LNCaP clone FGC (cell line): ENCODE data around the gene PDX1.

Experiments used
- DNase-seq: peaks from one replicate; pipeline ENCODE4 v3.0.0-alpha.2; 2011; ENCODE audit warnings: low read depth
- H3K4me3 ChIP-seq: 2 replicates; pipeline ENCODE4 v1.5.1; 2011; ENCODE audit warnings: mild to moderate bottlenecking, low read depth, low read length, control low read depth
- TF ChIP-seq, protein P1 (sequence below): IDR thresholded peaks from 2 replicates; pipeline ENCODE4 v1.5.1; 2012; ENCODE audit warnings: mild to moderate bottlenecking; ENCODE audit not compliant: control insufficient read depth, insufficient read depth; ENCODE audit errors: extremely low read depth

PDX1 gene

DNA sequence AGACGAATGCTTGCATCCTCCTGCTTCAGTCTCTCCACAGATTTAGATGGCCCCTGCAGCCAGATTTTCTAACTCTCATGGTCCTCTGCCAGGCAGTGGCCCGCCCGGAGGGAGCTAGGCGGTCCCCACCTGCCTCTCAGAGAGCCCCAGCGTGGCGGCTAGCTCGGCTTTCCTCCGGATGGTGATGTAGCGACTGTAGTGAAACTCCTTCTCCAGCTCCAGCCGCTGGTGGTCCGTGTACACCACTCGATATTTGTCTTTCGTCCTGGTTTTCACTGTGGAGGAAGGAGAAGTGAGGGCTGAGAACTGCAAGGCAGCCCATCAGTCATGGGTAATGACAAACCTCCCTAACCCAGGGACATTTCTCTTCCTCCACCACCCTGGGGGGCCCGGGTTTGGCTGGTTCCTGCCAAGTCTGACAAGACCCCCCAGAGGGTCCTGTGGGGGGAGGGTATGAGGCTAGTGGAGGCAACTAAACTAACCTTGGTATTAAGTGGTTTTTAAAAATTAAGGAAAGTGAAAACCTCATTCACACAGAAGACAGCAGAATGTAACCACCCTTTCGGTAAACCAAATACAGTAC lies 45.0 kb downstream of the PDX1 start:
- no peak overlapping the region for H3K4me3 ChIP-seq
- no peak for DNase-seq
- TF ChIP-seq, protein P1, sequence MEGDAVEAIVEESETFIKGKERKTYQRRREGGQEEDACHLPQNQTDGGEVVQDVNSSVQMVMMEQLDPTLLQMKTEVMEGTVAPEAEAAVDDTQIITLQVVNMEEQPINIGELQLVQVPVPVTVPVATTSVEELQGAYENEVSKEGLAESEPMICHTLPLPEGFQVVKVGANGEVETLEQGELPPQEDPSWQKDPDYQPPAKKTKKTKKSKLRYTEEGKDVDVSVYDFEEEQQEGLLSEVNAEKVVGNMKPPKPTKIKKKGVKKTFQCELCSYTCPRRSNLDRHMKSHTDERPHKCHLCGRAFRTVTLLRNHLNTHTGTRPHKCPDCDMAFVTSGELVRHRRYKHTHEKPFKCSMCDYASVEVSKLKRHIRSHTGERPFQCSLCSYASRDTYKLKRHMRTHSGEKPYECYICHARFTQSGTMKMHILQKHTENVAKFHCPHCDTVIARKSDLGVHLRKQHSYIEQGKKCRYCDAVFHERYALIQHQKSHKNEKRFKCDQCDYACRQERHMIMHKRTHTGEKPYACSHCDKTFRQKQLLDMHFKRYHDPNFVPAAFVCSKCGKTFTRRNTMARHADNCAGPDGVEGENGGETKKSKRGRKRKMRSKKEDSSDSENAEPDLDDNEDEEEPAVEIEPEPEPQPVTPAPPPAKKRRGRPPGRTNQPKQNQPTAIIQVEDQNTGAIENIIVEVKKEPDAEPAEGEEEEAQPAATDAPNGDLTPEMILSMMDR = no peak

DNA sequence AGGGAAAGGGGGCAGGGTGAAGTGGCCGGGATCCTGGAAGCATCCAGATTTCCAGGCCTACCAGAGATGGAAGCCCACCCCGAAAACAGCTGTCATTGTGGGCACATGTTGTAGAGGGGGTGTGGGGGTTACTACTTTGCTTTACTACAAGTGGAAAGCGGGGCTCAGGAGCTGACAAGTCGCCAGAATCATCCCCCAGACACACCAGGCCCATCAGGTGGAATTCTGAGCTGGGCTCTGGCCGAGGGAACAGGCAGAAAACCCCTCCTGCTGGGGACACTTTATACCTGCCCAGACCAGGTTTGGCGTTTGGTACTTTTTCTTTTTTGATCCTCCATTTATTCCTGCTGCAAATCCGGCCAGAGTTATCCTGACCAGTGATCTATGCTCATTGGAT lies 45.5 kb downstream of the PDX1 start:
- no peak for DNase-seq
- TF ChIP-seq, protein P1 = no peak
- peak overlapping the region; percentile 3; the same call in 1 of the 2 replicates for H3K4me3 ChIP-seq

DNA sequence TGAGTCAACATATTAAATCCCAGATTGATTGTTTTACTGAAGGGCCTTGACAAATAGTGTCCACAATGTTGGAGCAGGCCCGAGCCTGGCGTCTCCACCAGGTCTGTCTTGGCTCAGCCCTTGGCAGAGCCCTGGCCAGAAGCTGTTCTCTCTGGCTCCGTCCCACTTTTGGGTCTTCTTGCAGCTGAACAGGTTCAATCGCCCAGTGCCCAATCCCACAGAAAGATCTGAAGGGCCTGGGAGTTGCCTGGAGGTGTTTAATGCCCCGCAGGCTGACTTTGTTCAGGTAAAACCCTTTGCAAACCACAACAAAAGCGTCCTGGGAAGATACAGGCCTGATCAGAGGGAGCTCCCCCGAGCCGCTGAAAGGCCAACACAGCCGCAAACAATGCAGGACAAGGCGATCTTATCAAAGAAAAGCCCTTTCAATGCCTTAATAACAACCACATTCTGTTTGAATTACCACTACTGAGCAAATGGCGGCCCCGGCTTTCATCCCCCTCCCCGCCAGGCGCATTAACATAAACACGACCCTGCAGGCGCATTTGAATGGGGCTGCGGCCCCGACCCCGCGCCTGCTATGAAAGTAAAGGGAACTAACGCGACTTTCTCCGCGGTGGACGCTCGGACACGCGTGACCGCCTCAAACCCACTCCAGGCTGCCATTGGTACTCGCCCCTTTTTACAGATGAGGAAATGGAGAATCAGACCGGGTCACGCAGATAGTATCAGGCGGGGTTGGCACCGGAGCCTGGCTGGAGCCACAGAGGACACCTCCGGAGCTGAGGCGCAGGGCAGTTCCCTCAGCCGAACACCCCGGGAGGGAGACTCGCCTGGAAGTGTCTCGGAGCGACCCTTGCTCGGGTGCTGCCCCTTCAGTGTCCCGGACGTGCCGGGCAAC lies 46.2 kb downstream of the PDX1 start:
- peak; percentile 93 for DNase-seq
- H3K4me3 ChIP-seq = peak overlapping the region; percentile 11; the same call in 1 of the 2 replicates
- TF ChIP-seq, protein P1 = no peak

DNA sequence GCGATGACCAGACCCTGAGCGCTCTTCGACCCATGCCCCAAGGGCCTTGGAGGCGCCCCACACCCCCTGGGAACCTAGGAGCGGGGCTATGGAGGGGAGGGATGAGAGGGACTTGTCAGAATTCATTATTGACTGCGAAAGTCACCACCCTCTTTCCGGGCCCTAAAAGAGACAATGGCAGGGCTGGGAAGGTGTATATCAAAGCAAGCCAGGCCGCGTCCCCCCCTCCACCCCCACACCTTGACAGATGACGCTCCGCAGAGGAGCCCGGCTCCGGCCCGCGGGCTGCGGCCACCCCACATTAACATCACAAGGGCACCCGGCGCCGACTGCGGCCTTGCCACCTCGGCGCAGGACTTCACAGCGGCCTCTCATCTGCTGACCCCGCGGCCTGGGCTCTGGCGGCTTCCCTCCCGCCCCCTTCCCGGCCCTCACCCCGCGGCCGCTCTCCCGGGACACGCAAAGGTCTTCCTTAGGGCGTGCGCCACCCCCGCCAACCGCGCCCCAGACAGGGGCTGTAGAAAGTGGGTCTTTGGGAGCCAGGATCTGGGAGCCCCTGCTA lies 46.9 kb downstream of the PDX1 start:
- no peak for DNase-seq
- TF ChIP-seq, protein P1 = no peak
- H3K4me3 ChIP-seq = no peak overlapping the region; the same call in 1 of the 2 replicates

DNA sequence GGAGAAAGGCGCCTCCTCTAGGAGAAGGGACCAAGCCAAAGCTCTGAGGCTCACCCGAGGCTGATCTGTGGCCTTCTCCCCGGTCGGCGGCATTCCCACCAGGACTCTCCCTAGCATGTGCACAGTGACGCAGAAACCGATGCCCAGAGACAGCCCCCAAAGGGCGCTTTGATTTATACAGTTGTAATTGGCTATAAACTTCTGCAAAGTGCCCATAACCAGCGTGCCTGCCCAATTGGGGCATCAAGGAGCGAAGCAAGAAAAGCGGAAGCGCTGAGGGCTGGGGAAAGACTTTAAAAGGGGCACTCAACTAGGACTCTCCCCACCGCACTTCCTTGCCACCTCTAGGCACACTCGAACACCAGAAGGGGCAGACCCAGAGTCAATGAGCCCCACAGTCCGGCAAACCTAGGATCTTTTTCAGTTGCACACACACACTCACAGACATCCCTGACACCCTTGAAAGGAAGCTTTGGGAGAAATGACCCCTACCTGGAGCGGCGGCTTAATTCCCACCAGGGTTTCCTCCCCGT lies 47.5 kb downstream of the PDX1 start:
- TF ChIP-seq, protein P1 = no peak
- no peak for DNase-seq
- no peak overlapping the region for H3K4me3 ChIP-seq

DNA sequence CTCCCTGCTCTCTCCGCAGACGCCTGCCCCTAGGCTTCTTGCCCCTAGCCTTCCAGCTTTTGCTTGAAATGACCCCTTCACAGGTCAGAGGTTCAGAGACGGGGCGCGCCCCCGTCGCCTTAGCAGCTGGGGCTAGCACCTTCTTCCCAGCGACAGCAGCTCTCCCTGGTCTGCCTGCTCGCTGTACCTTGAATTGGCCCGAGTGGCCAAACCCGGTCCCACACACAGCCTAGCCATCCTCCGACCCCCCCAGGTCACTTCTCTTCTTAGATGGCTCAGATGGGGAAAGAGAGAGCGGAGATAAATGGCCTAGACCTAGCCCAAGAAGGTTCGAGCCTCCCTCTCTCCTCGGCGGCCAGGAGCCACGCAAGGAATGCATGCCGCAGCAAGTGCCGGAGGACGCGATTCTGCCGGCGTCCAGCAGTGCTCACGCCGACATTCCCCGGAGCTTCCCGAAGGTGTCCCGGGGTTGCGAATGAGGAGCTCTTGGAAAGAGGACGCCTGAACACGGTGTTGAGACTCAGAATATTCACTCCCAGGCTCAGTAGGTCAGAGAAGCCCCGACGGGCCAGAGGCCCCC lies 48.0 kb downstream of the PDX1 start:
- TF ChIP-seq, protein P1 = no peak
- no peak for DNase-seq
- H3K4me3 ChIP-seq = no peak overlapping the region
